BJ (cell line): Measurements from ENCODE around the gene ITK. TPM values are rescaled to one million over a fixed set of nuclear protein-coding genes. Genes with fewer than 3 reads are reported as not detected.

Source experiments
- CTCF ChIA-PET: fragments of 350-600 bp; formaldehyde crosslinking; extraction: SDS; loops from one replicate; lab custom pipeline; 2021; ENCODE audit warnings: antibody characterized with exemption, inconsistent platforms; lab: Yijun Ruan, JAX
- POLR2A ChIA-PET: fragments of 300-600 bp; sonication (Branson Sonifier 250); formaldehyde crosslinking; extraction: SDS; loops from one replicate; lab custom pipeline; 2021; ENCODE audit warnings: antibody characterized with exemption; lab: Charles Lee
- DNase-seq: peaks from one replicate; pipeline ENCODE4 v3.0.0-alpha.2; 2011; ENCODE audit warnings: low read depth
- H3K27me3 ChIP-seq: 2 replicates; pipeline ENCODE4 v1.6.0; 2011; ENCODE audit warnings: low read length; ENCODE audit not compliant: control insufficient read depth, insufficient read depth
- H3K36me3 ChIP-seq: 2 replicates; pipeline ENCODE4 v1.5.1; 2011; ENCODE audit warnings: low read length; ENCODE audit not compliant: control insufficient read depth, insufficient read depth
- H3K4me3 ChIP-seq: 2 replicates; pipeline ENCODE4 v1.5.1; 2011; ENCODE audit warnings: low read depth, mild to moderate bottlenecking, control low read depth, low read length
- CTCF ChIP-seq: IDR thresholded peaks from 2 replicates; pipeline ENCODE4 v1.5.1; 2011; ENCODE audit warnings: low read depth, mild to moderate bottlenecking, control low read depth, inconsistent platforms, low read length, moderate library complexity; ENCODE audit not compliant: insufficient read depth
- polyA plus RNA-seq: library from polyadenylated mRNA; depleted of rRNA; stranded (reverse); fragments of >200 nt; gene quantifications from 2 replicates; pipeline ENCODE4 v1.2.3, GENCODE V29; 2011

Gene ITK
- polyA plus RNA-seq, 1 experiment: not detected

DNA sequence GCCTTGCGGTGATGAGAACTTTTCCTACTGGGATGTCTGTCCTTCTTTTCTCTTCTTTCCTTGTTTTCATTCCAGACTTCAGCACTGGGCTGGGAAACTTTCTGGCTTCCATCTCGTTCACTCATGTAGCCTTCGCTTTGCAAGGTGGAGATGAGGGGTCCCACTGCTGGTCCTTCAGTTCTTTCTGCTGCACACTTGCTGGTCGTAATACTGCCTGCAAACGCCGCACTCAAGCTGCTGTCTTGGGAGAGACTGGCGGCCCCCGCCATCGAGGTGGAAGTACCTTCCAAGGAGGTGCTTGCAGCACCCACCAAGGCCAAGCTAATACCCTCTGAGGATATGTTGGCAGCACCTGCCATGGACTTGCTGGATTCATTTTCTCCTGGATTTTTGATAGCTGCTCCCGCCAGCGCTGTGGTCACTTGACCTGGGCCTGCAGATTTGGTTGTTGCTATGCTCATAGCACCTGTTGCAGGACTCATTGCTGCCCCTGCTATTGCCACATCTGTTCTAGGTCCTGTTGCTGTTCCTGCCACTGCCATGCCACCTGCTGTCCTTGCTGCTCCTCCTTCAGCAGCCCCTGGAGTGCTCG, 17.6 kb upstream of the ITK start:
- no peak for DNase-seq
- POLR2A ChIA-PET: no interaction called here
- H3K4me3 ChIP-seq: no peak overlapping the region
- H3K36me3 ChIP-seq: no peaks in the 10 kb centered on the region
- CTCF ChIA-PET: no interaction called here
- peaks cover 3% of the 10 kb centered on the region for H3K27me3 ChIP-seq
- TF ChIP-seq CTCF: no peak

- CTCF ChIA-PET: no interaction called here
- POLR2A ChIA-PET: no interaction called here
- H3K27me3 ChIP-seq: peaks cover 1% of the 10 kb centered on the region; the same call in 1 of the 2 replicates
Measured at GRCh38 chr5:157164521-157164920, 16.1 kb upstream of the ITK start.

GRCh38 chr5:157165261-157165660, 15.4 kb upstream of the ITK start:
- CTCF ChIA-PET: interaction anchor here (1.3 kb wide), 1 partner anchor 86 kb away, joined by 3 read pairs; no protein-coding TSS in a partner anchor
- POLR2A ChIA-PET: no interaction called here
- TF ChIP-seq CTCF: no peak
- Histone ChIP-seq H3K4me3 (no peak overlapping the region), H3K36me3 (no peaks in the 10 kb centered on the region), H3K27me3 (peaks cover 1% of the 10 kb centered on the region; the same call in 1 of the 2 replicates)
- DNase-seq: no peak

More at GRCh38 chr5:157164521-157164920, 16.1 kb upstream of the ITK start:
- DNase-seq: no peak
- H3K4me3 ChIP-seq: no peak overlapping the region
- TF ChIP-seq CTCF: no peak
- no peaks in the 10 kb centered on the region for H3K36me3 ChIP-seq

- Histone ChIP-seq H3K27me3 (peaks cover 1% of the 10 kb centered on the region; the same call in 1 of the 2 replicates), H3K36me3 (no peaks in the 10 kb centered on the region), H3K4me3 (no peak overlapping the region)
- DNase-seq: no peak
- TF ChIP-seq CTCF: no peak
- POLR2A ChIA-PET: no interaction called here
- CTCF ChIA-PET: interaction anchor here (1.3 kb wide), 1 partner anchor 86 kb away, joined by 3 read pairs; no protein-coding TSS in a partner anchor
Measured at GRCh38 chr5:157165668-157166067, 15.0 kb upstream of the ITK start.

DNA sequence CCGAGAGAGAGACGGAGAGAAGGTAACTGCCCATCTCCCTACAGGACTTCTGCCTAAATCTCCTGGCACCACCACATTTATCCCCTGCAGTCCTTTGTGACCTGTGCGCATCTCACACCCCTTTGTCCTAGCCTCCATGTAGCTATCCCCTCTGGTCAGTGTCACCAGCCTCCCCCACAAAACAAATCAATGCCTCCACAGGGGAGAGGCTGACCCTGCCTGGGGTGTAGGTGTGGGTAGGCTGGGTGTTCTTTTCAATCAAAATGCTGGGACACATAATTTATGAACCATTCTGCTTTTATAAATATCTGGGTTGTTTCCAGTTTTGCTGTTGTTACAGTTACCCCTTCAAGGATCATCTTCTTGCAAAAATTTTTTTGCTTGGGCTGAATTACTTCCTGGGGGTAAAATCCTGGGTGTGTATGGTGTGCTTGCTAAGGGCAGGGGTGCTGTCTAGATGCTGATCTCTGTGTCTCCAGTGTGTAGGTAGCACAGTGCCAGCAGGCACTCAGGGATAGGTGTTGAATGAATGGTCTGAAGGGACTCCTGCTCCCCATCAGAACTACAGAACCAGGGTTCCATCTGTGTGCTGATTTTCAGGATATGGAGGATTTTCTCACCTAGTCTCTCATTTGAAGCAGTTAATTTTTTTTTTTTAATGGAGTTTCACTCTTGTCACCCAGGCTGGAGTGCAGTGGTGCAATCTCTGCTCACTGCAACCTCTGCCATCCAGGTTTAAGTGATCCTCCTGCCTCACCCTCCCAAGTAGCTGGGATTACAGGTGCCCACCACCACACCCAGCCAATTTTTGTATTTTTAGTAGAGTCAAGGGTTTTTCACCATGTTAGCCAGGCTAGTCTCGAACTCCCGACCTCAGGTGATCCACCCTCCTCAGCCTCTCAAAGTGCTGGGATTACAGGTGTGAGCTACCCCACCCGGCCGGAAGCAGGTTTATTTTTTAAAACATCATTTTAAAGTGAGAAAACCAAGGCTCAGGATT, 14.1 kb upstream of the ITK start, which contains the start of gene GARIN3:
GARIN3 (minus strand) TSS at position 51 of the 1,000 bp plus-strand sequence. CDS start 96 bp downstream, outside the sequence.
- POLR2A ChIA-PET: no interaction called here

More for the DNA sequence above, 14.1 kb upstream of the ITK start, which contains the start of gene GARIN3:
- Histone ChIP-seq H3K4me3 (no peak within 1 kb of the TSS), H3K27me3 (peaks cover 1% of the 10 kb centered on the region; the same call in 1 of the 2 replicates), H3K36me3 (no peaks in the 10 kb centered on the region)
- CTCF ChIA-PET: interaction anchor here (1.3 to 2.1 kb wide), 2 partner anchors 13 to 85 kb away, joined by 3 to 8 read pairs; no protein-coding TSS in a partner anchor
- no peak for TF ChIP-seq CTCF
- DNase-seq: no peak
